GM19023 (cell line): Measurements from ENCODE around the gene SMIM13.

Experiments
- ATAC-seq: cut with Tn5 transposase; IDR thresholded peaks from one replicate; pipeline ENCODE4 v1.9.1; 2021; ENCODE audit warnings: mild to moderate bottlenecking, moderate library complexity; ENCODE audit not compliant: unreplicated experiment

The SMIM13 gene

GRCh38 chr6:11185204-11185842 is 91.7 kb downstream of the SMIM13 start:
- ATAC-seq = no peak

DNA sequence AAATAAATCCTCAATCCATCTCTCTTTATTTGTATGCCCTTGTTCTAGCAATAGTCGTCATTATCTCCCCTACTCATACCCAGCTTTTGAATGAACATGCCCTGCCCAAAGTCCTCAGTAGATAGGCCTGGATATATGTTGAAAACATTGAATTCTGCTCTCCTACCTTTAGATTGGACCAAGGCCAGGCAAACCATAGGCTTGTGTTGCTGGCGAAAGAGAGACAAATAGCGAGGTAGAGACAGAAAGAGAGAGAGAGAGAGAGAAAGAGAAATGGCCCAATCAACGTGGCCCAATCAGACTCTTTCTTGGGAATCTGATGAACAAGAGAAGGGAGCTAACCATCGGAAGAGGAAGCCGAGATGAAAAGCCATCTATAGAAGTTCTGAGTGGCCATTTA is 93.7 kb downstream of the SMIM13 start:
- no peak for ATAC-seq
